ENCODE data around the gene LRP10.

LRP10 gene

DNA sequence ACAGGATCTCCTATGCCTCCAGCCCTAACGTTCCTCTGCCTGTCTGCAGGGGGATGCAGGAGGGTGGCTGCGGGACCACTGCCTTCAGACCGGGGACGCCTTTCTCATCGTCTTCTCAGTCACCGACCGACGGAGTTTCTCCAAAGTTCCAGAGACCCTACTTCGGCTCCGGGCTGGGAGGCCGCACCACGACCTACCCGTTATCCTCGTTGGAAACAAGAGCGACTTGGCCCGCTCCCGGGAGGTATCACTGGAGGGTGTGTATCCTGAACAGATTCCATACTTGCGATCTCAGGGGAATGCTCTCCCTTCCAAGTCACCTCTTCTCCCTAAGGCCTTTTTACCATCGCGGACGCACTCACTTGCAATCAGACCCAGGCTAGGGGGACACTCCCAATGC is 14.4 kb downstream of the LRP10 start:
- in situ Hi-C loops (cut with HindIII; ENCODE audit: low sequenced_read_pairs) = no loop called here

- in situ Hi-C loops (cut with HindIII; ENCODE audit: low sequenced_read_pairs) = no loop called here
Measured at GRCh38 chr14:22886500-22887259, 15.1 kb downstream of the LRP10 start.

DNA sequence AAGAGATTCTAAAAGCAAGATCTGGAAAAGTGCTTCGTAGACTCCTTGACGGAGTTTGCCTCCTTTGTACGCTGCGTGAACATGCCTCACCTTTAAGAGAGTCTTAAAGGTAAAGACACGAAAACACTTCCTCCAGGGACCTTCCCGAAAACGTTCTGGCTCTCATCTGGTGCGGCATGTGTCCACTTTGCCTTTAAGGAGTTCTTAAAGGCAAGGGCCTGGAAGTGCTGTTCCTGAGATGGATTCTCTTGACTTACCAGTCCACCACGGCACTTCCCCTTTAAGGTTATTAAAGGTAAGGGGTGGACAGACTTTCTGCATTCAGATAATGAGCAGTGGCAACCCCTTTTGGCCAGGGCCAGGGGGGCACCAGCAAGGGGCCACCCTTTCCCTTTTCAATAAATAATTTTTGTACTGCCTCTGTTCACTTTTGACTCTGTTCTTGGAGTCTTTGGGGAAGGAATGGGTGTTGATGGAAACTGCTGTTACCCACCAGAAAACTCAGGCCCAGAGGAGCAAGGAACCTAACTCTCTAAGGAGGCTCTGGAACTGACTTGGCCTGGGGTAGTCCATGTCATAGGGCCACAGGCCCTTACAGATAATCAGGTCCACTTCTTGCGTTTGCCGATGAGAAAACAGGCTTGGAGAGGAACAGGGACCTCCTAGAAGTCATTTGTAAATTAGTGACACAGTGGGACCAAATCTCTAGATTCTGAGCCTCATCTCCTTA is 15.9 kb downstream of the LRP10 start:
- in situ Hi-C loops (cut with HindIII; ENCODE audit: low sequenced_read_pairs) = no loop called here

DNA sequence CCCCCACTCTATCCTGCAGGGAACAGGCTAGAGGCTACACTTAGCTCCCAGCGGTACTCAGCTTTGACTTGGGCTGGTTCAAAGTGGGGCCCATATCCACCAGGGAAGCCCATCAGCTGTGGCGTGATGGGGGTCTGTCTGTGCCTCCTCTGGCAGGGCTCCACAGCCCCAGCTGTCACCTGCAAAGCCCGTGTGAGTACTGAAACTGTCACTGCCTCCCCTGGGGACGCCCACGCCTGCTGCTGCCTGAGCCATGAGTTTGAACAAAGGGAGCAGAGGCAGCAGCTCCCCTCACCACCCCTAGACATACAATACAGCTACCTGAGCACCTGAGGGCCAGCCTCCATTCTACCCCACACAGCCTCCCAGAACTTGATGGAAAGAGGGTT is 16.4 kb downstream of the LRP10 start:
- in situ Hi-C loops (cut with HindIII; ENCODE audit: low sequenced_read_pairs) = no loop called here

DNA sequence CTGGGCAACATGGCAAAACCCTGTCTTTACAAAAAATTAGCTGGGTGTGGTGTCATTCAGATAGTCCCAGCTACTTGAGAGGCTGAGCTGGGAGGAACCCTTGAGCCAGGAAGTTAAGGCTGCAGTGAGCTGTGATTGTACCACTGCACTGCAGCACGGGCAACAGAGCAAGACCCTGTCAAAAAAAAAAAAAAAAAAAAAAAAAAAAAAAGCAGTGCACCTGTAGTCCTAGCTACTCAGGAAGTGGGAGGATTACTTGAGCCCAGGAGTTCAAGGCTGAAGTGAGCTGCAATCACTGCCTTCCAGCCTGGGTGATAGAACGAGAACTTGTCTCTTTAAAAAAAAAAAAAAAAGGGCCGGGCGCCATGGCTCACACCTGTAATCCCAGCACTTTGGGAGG is 17.1 kb downstream of the LRP10 start:
- in situ Hi-C loops (cut with HindIII; ENCODE audit: low sequenced_read_pairs) = no loop called here

DNA sequence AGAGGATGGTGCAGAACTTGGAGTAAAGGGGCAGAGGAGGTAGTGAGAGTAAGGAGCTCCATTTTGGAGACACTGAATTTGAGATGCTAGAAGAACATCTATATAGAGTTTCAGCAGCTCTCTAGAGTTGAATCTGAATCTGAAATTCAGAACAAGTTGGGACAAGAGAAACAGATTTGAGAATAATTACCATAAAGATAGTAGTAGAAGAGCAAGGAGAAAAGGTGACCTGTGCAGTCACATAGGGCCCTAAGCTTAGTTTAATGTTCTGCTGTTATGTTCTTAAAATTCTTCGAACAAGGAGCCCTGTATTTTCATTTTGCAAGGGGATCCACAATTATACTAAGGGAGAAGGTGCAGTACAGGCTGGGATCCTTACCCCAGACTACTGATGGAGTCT is 18.9 kb downstream of the LRP10 start:
- in situ Hi-C loops (cut with HindIII; ENCODE audit: low sequenced_read_pairs) = loop anchor here (10.0 kb wide), 1 partner anchor 46 kb away; no protein-coding TSS in a partner anchor

DNA sequence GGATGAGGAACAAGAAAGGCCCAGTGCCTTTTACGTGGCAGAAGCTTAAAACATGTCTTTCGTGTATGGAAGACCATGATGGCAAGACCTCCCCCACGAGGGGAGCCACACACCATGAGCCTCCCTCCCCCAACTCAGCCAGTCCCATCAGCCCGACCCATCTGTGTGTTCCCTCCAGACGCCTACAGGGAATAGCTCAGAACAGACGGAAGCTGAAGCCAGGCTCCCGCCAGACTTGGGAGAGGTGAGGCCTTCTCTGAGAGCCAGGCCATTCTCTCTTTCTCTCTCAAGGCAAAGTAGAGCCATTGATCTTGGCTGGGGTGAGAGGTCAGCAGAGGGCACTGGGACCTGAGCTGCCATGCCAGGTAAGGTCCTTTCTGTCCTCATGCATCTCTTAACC is 20.9 kb downstream of the LRP10 start:
- in situ Hi-C loops (cut with HindIII; ENCODE audit: low sequenced_read_pairs) = loop anchor here (10.0 kb wide), 1 partner anchor 48 kb away; no protein-coding TSS in a partner anchor

- in situ Hi-C loops (cut with HindIII; ENCODE audit: low sequenced_read_pairs) = loop anchor here (10.0 kb wide), 1 partner anchor 49 kb away; no protein-coding TSS in a partner anchor
Measured at GRCh38 chr14:22893706-22894105, 22.2 kb downstream of the LRP10 start.

GRCh38 chr14:22895402-22895801 is 23.9 kb downstream of the LRP10 start:
- in situ Hi-C loops (cut with HindIII; ENCODE audit: low sequenced_read_pairs) = loop anchor here (5.0 to 10.0 kb wide), 2 partner anchors 51 to 62 kb away; partner anchors contain the start of gene HAUS4

- in situ Hi-C loops (cut with HindIII; ENCODE audit: low sequenced_read_pairs) = loop anchor here (5.0 to 10.0 kb wide), 2 partner anchors 52 to 61 kb away; partner anchors contain the start of gene HAUS4
Measured at GRCh38 chr14:22896356-22896755, 24.8 kb downstream of the LRP10 start.

DNA sequence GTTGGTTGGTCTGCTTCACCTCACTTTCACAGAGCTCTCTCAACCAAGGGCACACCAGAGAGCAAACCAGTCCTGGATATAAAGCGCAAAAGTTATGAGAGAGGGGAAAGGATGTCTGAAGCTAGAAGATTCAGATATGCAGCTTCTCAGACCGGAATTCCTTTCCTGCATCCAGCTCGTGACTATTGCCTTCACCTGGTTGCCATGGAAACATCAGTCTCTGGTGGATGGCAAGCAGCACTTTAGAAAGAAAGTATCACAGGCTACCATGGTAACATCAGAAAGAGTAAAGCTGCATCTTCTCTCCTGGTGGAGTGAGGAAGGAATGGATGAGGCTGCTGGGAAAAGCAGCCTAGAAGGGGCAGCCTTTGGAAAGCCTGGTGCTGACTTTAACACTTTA is 25.2 kb downstream of the LRP10 start:
- in situ Hi-C loops (cut with HindIII; ENCODE audit: low sequenced_read_pairs) = loop anchor here (5.0 to 10.0 kb wide), 2 partner anchors 52 to 61 kb away; partner anchors contain the start of gene HAUS4

DNA sequence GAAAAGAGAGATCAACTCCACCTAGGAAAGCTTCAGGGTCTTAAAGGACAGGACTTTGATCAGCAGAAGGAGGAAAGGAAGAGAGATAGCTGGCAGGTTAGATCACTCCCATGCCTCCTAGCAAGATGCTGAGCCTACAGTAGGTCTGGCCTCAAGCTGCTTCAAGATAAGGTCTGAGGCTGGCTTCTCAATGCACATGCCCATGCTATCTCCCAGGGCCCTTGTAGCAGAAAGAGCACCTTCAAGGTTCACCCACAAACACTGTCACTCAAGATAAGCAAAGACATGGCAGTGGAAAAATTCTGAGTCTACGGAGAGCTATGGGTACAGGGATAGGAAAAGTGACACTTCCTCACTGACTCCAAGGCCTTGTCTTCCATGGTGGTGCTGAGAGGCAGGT is 25.8 kb downstream of the LRP10 start:
- in situ Hi-C loops (cut with HindIII; ENCODE audit: low sequenced_read_pairs) = loop anchor here (5.0 to 10.0 kb wide), 2 partner anchors 53 to 60 kb away; partner anchors contain the start of gene HAUS4

GRCh38 chr14:22898302-22899090 is 27.0 kb downstream of the LRP10 start:
- in situ Hi-C loops (cut with HindIII; ENCODE audit: low sequenced_read_pairs) = loop anchor here (5.0 to 10.0 kb wide), 2 partner anchors 54 to 59 kb away; partner anchors contain the start of gene HAUS4

DNA sequence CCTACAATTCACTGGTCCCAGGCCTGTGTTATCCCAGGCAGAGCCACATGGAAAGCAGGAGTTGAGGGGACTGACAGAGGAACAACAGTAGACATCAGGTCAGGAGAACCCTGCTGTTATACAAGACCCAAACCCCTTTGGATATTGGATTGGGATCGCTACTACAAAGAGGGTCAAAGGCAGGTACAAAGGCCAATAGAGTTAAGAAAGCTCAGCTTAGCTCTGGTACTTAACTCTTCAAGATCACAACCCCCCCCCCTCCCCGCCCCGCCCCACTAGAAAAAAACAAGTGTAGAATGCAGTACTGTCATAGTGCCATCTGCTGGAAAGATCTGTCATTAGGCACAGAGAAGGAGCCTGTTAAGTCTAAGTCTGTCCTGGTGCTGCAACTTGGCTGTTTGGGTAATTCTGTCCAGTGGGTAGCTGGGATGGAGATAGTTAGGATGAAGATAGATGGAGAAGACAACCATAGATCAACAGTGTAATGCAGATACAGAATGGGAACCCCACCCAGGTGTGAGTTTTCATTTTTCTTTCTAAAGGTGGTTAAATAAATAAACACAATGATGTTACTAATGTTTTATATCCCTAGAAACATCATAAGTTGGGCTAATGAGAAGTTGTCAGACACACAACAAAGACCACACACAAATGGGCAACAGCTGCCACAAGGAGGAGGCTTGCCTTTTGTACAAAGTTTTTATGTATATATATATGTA is 28.7 kb downstream of the LRP10 start:
- in situ Hi-C loops (cut with HindIII; ENCODE audit: low sequenced_read_pairs) = loop anchor here (10.0 kb wide), 1 partner anchor 135 kb away; the partner anchor contains the start of gene OXA1L

DNA sequence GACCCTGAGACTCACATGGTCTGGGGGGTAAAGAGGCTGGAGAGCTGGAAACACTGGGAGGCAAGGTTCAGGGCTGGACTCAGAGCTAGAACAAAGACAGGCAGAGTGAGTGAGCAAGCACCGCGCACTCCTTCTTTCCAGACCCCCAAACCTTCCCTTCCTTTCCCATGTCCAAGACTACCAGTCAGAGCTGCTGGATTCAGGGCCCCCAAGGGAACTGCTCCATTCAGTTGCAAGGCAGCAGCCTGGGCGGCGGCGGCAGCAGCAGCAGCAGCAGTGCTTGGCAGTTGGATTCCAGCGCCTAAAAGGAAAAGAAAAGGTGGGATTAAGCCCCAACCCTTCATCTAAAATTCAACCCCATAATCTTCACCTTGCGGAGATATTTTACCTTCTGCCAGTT is 30.3 kb downstream of the LRP10 start:
- in situ Hi-C loops (cut with HindIII; ENCODE audit: low sequenced_read_pairs) = loop anchor here (10.0 kb wide), 1 partner anchor 137 kb away; the partner anchor contains the start of gene OXA1L

- in situ Hi-C loops (cut with HindIII; ENCODE audit: low sequenced_read_pairs) = loop anchor here (10.0 kb wide), 1 partner anchor 139 kb away; the partner anchor contains the start of gene OXA1L
Measured at GRCh38 chr14:22903742-22904087, 32.2 kb downstream of the LRP10 start.

GRCh38 chr14:22905627-22906026 is 34.1 kb downstream of the LRP10 start:
- in situ Hi-C loops (cut with HindIII; ENCODE audit: low sequenced_read_pairs) = loop anchor here (10.0 kb wide), 1 partner anchor 141 kb away; the partner anchor contains the start of gene OXA1L

DNA sequence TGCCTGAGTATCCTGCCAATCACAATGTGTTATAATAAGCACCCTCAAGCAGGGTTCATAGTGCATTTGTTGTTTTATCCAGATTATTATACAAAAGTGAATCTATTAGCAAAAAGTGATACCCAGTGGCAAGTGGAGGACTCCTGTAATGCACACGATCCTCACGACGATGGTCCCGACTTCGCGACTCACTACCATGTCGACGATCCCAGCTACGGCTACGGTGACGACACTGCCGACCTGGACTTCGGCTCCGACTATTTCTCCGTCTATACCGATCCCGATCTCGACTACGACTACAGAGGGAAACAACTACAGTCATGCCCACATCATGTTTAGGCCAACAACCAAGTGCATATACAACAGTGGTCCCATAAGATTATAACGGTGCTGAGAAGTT is 34.5 kb downstream of the LRP10 start:
- in situ Hi-C loops (cut with HindIII; ENCODE audit: low sequenced_read_pairs) = loop anchor here (10.0 kb wide), 1 partner anchor 141 kb away; the partner anchor contains the start of gene OXA1L

DNA sequence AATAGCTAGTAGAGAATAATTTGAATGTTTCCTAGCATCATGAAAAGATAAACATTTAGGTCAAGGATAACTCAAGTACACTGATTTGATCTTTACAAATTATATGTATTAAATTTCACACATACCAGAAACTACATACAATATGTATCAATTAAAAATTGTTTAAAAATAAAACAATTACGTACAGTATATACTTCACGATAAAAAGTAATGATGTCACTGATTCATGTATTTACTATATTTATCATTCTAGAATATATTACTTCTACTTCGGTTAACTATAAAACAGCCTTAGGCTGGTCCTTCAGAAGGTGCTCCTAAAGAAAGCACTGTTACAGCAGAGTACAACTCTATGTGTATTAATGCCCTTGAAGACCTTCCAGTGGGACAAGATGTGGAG is 35.9 kb downstream of the LRP10 start:
- in situ Hi-C loops (cut with HindIII; ENCODE audit: low sequenced_read_pairs) = loop anchor here (10.0 kb wide), 1 partner anchor 143 kb away; the partner anchor contains the start of gene OXA1L

GRCh38 chr14:22908601-22909000 is 37.1 kb downstream of the LRP10 start:
- in situ Hi-C loops (cut with HindIII; ENCODE audit: low sequenced_read_pairs) = loop anchor here (10.0 kb wide), 1 partner anchor 144 kb away; the partner anchor contains the start of gene OXA1L
